Measurements from ENCODE around the gene MND1.

The MND1 gene

GRCh38 chr4:153345012-153345981 is 809 bp downstream of the MND1 start:
- DNase-seq (ENCODE audit: insufficient read length, low spot score), result peak; percentile 59

GRCh38 chr4:153346031-153346430 is 1.5 kb downstream of the MND1 start:
- FAIRE-seq (no peak), DNase-seq (ENCODE audit: insufficient read length, low spot score) (no peak)

More at GRCh38 chr4:153345012-153345981, 809 bp downstream of the MND1 start:
- no peak for FAIRE-seq

- DNase-seq (ENCODE audit: insufficient read length, low spot score) (no peak), FAIRE-seq (no peak)
Observed at GRCh38 chr4:153346563-153346962, 2.1 kb downstream of the MND1 start.

- DNase-seq (ENCODE audit: insufficient read length, low spot score) (no peak), FAIRE-seq (no peak)
Observed at GRCh38 chr4:153347117-153347516, 2.6 kb downstream of the MND1 start.

GRCh38 chr4:153348006-153348405 is 3.5 kb downstream of the MND1 start:
- FAIRE-seq (peak; percentile 38), DNase-seq (ENCODE audit: insufficient read length, low spot score) (no peak)

- no peak for DNase-seq (ENCODE audit: insufficient read length, low spot score)
- FAIRE-seq, result no peak
Observed at GRCh38 chr4:153349206-153349805, 4.8 kb downstream of the MND1 start.

GRCh38 chr4:153362184-153362583 is 17.7 kb downstream of the MND1 start:
- DNase-seq (ENCODE audit: insufficient read length, low spot score), result no peak
- FAIRE-seq, result no peak

GRCh38 chr4:153364061-153364460 is 19.6 kb downstream of the MND1 start:
- FAIRE-seq, result no peak
- DNase-seq (ENCODE audit: insufficient read length, low spot score), result no peak

- DNase-seq (ENCODE audit: insufficient read length, low spot score) (no peak), FAIRE-seq (no peak)
Observed at GRCh38 chr4:153365003-153365402, 20.5 kb downstream of the MND1 start.

GRCh38 chr4:153366486-153366885 is 22.0 kb downstream of the MND1 start:
- FAIRE-seq (no peak), DNase-seq (ENCODE audit: insufficient read length, low spot score) (no peak)

GRCh38 chr4:153367092-153367491 is 22.6 kb downstream of the MND1 start:
- FAIRE-seq, result no peak
- no peak for DNase-seq (ENCODE audit: insufficient read length, low spot score)

- FAIRE-seq (no peak), DNase-seq (ENCODE audit: insufficient read length, low spot score) (no peak)
Observed at GRCh38 chr4:153369021-153369420, 24.5 kb downstream of the MND1 start.

GRCh38 chr4:153371701-153372234 is 27.3 kb downstream of the MND1 start:
- DNase-seq (ENCODE audit: insufficient read length, low spot score) (no peak), FAIRE-seq (no peak)

GRCh38 chr4:153372967-153373562 is 28.6 kb downstream of the MND1 start:
- DNase-seq (ENCODE audit: insufficient read length, low spot score) (no peak), FAIRE-seq (no peak)

GRCh38 chr4:153374442-153374841 is 30.0 kb downstream of the MND1 start:
- DNase-seq (ENCODE audit: insufficient read length, low spot score) (no peak), FAIRE-seq (no peak)

- FAIRE-seq (no peak), DNase-seq (ENCODE audit: insufficient read length, low spot score) (no peak)
Observed at GRCh38 chr4:153375303-153375702, 30.8 kb downstream of the MND1 start.

GRCh38 chr4:153383131-153383530 is 38.6 kb downstream of the MND1 start:
- DNase-seq (ENCODE audit: insufficient read length, low spot score) (no peak), FAIRE-seq (no peak)

GRCh38 chr4:153384160-153384559 is 39.7 kb downstream of the MND1 start:
- FAIRE-seq (no peak), DNase-seq (ENCODE audit: insufficient read length, low spot score) (no peak)

- DNase-seq (ENCODE audit: insufficient read length, low spot score), result no peak
- FAIRE-seq, result no peak
Observed at GRCh38 chr4:153385784-153386183, 41.3 kb downstream of the MND1 start.

GRCh38 chr4:153387981-153388380 is 43.5 kb downstream of the MND1 start:
- FAIRE-seq, result no peak
- no peak for DNase-seq (ENCODE audit: insufficient read length, low spot score)

GRCh38 chr4:153393397-153393796 is 48.9 kb downstream of the MND1 start:
- peak; percentile 37 for DNase-seq (ENCODE audit: insufficient read length, low spot score)
- FAIRE-seq, result no peak
